ENCODE measurements around the gene TMEM44.

TMEM44 gene

DNA sequence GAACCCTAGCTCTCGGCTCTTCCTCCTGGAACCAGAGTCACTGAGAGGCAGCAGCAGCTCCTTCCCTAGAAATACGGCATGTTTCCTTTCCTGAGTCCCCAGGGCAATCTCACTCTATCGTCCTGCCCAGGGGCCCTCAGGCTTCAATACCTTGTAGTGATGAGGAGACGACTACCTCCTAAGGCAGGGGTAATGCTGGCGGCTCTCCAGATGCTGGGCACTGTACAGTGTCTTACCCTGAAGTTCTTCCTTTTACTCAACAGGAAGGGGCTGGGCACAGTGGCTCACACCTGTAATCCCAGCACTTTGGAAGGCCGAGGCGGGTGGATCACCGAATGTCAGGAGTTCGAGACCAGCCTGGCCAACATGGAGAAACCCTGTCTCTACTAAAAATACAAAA, 13.5 kb downstream of the TMEM44 start:
- Histone ChIP-seq H3K27ac (ENCODE audit: extremely low read depth, low read depth, low read length) (no peak overlapping the region), H3K4me3 (ENCODE audit: low read depth, low read length) (no peak overlapping the region), H3K9me3 (ENCODE audit: control insufficient read depth, insufficient read depth, low read depth, low read length) (no peaks in the 10 kb centered on the region), H3K4me1 (ENCODE audit: control insufficient read depth, insufficient read depth, low read length) (peaks cover 2% of the 10 kb centered on the region; the same call in 1 of the 2 replicates), H3K36me3 (ENCODE audit: control insufficient read depth in 2 of 2, insufficient read depth in 1 of 2, low read length in 2 of 2) (peaks cover 0 to 9% of the 10 kb centered on the region in 2 experiments; a peak in 2 of 3 replicates)
- no peak for TF ChIP-seq ZNF571 (tag by site-specific recombination; IDR thresholded peaks at IDR 0.05)
- TF ChIP-seq ZNF747 (tag by site-specific recombination; IDR thresholded peaks at IDR 0.05), result no peak
- TF ChIP-seq ZNF175 (tag by site-specific recombination; IDR thresholded peaks at IDR 0.05), result no peak
- TF ChIP-seq ZNF629 (tag by site-specific recombination; IDR thresholded peaks at IDR 0.05), result no peak
- TF ChIP-seq ZNF596 (tag by site-specific recombination; IDR thresholded peaks at IDR 0.05), result no peak
- TF ChIP-seq ZNF146 (tag by site-specific recombination; IDR thresholded peaks at IDR 0.05), result no peak
- TF ChIP-seq ZNF660 (tag by site-specific recombination; IDR thresholded peaks at IDR 0.05), result no peak
- no peak for TF ChIP-seq ZNF791 (tag by site-specific recombination; IDR thresholded peaks at IDR 0.05)
- no peak for TF ChIP-seq ZNF132 (tag by site-specific recombination; IDR thresholded peaks at IDR 0.05; ENCODE audit: borderline replicate concordance)
- TF ChIP-seq, protein P1, sequence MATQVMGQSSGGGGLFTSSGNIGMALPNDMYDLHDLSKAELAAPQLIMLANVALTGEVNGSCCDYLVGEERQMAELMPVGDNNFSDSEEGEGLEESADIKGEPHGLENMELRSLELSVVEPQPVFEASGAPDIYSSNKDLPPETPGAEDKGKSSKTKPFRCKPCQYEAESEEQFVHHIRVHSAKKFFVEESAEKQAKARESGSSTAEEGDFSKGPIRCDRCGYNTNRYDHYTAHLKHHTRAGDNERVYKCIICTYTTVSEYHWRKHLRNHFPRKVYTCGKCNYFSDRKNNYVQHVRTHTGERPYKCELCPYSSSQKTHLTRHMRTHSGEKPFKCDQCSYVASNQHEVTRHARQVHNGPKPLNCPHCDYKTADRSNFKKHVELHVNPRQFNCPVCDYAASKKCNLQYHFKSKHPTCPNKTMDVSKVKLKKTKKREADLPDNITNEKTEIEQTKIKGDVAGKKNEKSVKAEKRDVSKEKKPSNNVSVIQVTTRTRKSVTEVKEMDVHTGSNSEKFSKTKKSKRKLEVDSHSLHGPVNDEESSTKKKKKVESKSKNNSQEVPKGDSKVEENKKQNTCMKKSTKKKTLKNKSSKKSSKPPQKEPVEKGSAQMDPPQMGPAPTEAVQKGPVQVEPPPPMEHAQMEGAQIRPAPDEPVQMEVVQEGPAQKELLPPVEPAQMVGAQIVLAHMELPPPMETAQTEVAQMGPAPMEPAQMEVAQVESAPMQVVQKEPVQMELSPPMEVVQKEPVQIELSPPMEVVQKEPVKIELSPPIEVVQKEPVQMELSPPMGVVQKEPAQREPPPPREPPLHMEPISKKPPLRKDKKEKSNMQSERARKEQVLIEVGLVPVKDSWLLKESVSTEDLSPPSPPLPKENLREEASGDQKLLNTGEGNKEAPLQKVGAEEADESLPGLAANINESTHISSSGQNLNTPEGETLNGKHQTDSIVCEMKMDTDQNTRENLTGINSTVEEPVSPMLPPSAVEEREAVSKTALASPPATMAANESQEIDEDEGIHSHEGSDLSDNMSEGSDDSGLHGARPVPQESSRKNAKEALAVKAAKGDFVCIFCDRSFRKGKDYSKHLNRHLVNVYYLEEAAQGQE (tag by site-specific recombination; IDR thresholded peaks at IDR 0.05), result no peak
- TF ChIP-seq KLF9 (tag by site-specific recombination; IDR thresholded peaks at IDR 0.05; ENCODE audit: low read depth), result no peak
- TF ChIP-seq KLF1 (tag by site-specific recombination; IDR thresholded peaks at IDR 0.05), result no peak
- no peak for TF ChIP-seq ZNF202 (tag by site-specific recombination; IDR thresholded peaks at IDR 0.05; ENCODE audit: borderline replicate concordance)
- TF ChIP-seq ZNF677 (tag by site-specific recombination; IDR thresholded peaks at IDR 0.05), result no peak
- TF ChIP-seq ZNF174 (tag by site-specific recombination; IDR thresholded peaks at IDR 0.05), result no peak
- no peak for TF ChIP-seq ZNF223 (tag by site-specific recombination; IDR thresholded peaks at IDR 0.05)
- no peak for TF ChIP-seq TRIM28 (IDR thresholded peaks at IDR 0.05; ENCODE audit: borderline replicate concordance, low read length)
- no peak for TF ChIP-seq ZFP3 (tag by site-specific recombination; IDR thresholded peaks at IDR 0.05; ENCODE audit: low read depth)
- ChIA-PET POLR2A (no interaction called here), CTCF (interaction anchor here (1.4 kb wide), 1 partner anchor 15 kb away, joined by 4 read pairs; no protein-coding TSS in a partner anchor)

DNA sequence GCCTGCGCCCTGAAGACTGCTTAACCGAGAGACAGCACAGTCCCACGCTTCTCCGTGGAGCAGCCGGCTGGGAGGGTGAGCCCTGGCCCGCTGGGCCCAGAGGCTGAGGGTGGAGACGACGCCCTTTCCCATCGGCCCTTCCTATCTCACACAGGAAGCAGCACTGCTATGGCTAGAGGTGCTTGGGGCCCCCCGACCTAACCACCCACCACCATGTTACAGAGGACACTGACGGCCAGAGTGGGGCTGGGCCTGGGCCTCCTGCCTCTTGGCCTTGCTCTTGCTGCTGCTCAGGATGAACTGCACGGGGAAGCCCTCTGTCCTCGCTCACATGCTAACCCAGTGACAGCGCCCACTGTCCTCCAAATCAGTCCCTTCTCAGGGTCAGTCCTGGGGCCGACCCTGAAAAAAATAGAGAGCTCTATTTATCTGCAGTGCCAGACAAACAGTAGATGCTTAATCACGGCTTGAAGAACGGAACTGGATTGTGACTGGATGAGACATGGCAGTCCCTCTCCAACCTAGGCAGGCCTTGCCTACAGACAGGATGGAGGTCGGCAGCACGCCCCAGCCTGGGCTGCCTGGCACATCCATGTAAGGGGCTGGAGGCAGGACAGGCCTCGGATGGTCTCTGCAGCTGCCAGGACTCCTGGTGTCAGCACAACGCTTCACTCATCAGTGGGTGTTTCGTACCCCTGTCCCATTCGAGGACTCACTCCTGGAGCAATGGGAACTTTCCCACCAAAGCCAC, 14.2 kb downstream of the TMEM44 start:
- Histone ChIP-seq H3K9me3 (ENCODE audit: control insufficient read depth, insufficient read depth, low read depth, low read length) (no peaks in the 10 kb centered on the region), H3K27ac (ENCODE audit: extremely low read depth, low read depth, low read length) (no peak overlapping the region), H3K4me1 (ENCODE audit: control insufficient read depth, insufficient read depth, low read length) (peaks cover 2% of the 10 kb centered on the region; the same call in 1 of the 2 replicates), H3K36me3 (ENCODE audit: control insufficient read depth in 2 of 2, insufficient read depth in 1 of 2, low read length in 2 of 2) (peaks cover 0 to 9% of the 10 kb centered on the region in 2 experiments; a peak in 2 of 3 replicates), H3K4me3 (ENCODE audit: low read depth, low read length) (no peak overlapping the region)
- TF ChIP-seq ZNF324 (tag by site-specific recombination; IDR thresholded peaks at IDR 0.05), result no peak
- ChIA-PET POLR2A (no interaction called here), CTCF (interaction anchor here (1.4 kb wide), 1 partner anchor 14 kb away, joined by 4 read pairs; no protein-coding TSS in a partner anchor)

DNA sequence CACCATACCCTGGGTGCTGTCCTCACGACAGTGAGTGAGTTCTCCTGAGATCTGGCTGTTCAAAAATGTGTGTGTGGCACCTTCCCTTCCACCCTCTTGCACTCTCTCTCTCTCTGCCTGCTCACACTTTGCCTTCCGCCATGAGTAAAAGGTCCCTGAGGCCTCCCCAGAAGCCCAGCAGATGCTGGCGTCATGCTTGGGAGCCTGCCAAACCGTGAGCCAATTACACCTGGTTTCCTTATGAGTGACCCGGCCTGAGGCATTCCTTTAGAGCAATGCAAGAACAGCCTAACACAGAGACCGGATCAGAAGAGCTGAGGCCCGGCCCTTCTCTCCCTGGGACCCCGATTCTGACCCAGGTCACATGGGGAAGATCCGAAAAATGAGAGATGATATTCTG, 15.4 kb downstream of the TMEM44 start:
- H3K36me3 ChIP-seq (ENCODE audit: control insufficient read depth in 2 of 2, insufficient read depth in 1 of 2, low read length in 2 of 2), result peaks cover 0 to 9% of the 10 kb centered on the region in 2 experiments; a peak in 2 of 3 replicates
- no peak overlapping the region for H3K27ac ChIP-seq (ENCODE audit: extremely low read depth, low read depth, low read length)
- no peak overlapping the region for H3K4me3 ChIP-seq (ENCODE audit: low read depth, low read length)
- ChIA-PET CTCF (interaction anchor here (1.3 kb wide), 1 partner anchor 23 kb away, joined by 5 read pairs; no protein-coding TSS in a partner anchor), POLR2A (no interaction called here)
- peaks cover 2% of the 10 kb centered on the region; the same call in 1 of the 2 replicates for H3K4me1 ChIP-seq (ENCODE audit: control insufficient read depth, insufficient read depth, low read length)
- no peaks in the 10 kb centered on the region for H3K9me3 ChIP-seq (ENCODE audit: control insufficient read depth, insufficient read depth, low read depth, low read length)
- peak; percentile 91 for TF ChIP-seq ZNF776 (tag by site-specific recombination; IDR thresholded peaks at IDR 0.05; ENCODE audit: borderline replicate concordance)
- no peak for TF ChIP-seq ZNF600 (tag by site-specific recombination; IDR thresholded peaks at IDR 0.05)
- no peak for TF ChIP-seq ZNF792 (tag by site-specific recombination; IDR thresholded peaks at IDR 0.05)
- TF ChIP-seq ZNF558 (tag by site-specific recombination; IDR thresholded peaks at IDR 0.05), result no peak
- TF ChIP-seq ZNF155 (tag by site-specific recombination; IDR thresholded peaks at IDR 0.05), result no peak

Data from HEK293 (cell line).